ENCODE data around the gene CCDC187. TPM values are rescaled to one million over a fixed set of nuclear protein-coding genes. Genes with fewer than 3 reads are reported as not detected.

The CCDC187 gene
- polyA plus RNA-seq, 3 donors, result 0.03 to 0.18 TPM; not detected in 1

DNA sequence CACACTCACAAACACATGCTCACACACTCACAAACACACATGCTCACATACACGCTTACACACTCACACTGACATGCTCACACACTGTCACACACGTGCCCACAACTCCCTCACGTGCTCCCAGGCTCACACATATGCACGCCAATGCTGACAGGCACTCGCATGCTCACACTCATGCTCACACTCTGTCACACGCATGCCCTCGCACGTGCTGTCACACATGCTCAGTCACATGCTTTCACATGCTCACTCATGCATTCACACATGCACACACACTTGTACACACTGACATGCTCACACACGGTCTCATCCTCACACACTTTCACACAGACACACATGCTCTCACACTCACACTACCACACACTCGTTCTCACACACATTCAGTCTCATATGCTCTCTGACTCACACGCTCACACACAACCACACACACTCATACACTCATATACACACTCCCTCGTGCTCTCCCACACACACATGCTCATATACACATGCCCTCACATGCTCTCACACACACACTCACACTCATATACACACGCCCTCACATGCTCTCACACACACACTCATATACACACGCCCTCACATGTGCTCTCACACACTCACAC lies 10.3 kb downstream of the CCDC187 start:
- H3K27ac ChIP-seq (ENCODE audit: low read depth, low read length), result no peak overlapping the region
- WGBS, 3 donors, result 79 to 85% (median 81%) methylated on average over 14 of the region's 14 CpGs

- no peak overlapping the region for H3K27ac ChIP-seq (ENCODE audit: low read depth, low read length)
- 62 to 78% (median 75%) methylated on average over 34 of the region's 34 CpGs for WGBS, 3 donors
Observed at GRCh38 chr9:136292591-136293448, 11.1 kb downstream of the CCDC187 start.

DNA sequence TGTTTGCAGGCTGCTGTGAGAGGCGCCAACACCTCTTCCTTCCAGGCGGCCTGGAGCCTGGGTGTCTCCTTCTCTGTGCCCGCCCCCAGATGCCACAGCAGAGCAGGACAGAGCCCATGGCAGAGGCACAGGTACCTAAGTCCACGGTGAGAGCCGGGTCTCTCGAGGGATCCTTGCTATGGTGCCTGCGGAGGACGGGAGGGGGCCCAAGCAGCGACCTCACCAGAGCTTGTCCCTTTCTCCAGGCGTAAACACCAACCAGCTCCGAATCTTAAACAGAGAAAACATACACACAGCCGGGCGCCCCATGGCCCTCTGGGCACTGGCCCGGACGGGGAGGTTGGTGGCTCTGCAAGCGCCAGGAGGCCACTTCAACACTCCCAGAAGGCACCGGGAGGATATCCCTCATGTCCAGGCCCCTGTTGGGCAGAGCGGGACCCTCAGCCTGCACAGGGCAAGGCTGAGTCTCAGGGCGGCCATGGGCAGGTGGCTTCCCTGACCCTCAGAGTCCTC lies 11.8 kb downstream of the CCDC187 start:
- WGBS, 3 donors, result 83 to 86% (median 84%) methylated on average over 17 to 19 of the region's 19 CpGs
- no peak overlapping the region for H3K27ac ChIP-seq (ENCODE audit: low read depth, low read length)

DNA sequence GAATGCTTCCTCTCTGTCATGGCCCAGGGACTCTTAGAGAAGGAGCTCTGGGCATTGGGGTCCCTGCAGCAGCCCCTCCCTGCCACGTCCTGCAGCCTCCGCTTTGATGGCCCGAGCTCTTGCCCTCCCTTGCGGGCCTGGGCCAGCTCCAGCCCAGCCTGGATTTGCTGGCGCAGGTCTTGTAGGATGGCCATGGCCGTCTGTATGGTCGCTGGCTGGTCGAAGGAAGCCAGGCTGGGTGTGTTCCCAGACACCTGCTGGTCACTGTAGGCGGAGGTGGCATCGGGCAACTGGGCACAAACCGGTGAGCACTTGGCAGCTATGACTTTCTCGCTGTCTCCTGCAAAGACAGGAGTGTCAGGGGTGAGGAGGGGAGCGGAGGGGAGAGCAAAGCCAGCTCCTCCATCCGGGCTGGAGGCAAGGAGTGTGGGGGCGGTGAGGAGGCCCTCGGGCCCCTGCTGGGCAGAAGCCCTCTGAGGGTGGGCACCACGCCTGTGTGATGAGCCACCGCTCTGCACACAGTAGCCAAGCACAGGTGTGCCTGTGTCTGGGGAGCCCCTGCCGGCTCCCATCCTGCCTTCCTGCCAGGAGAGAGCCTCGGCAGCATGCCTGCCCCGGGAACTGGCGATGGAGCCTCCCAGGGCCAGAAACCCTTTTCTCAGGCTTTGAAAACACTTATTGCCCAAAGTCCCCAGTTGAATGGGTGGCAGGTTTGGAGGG lies 12.4 kb downstream of the CCDC187 start:
- H3K27ac ChIP-seq (ENCODE audit: low read depth, low read length), result no peak overlapping the region
- WGBS, 3 donors, result 79 to 83% (median 83%) methylated on average over 21 to 22 of the region's 22 CpGs

DNA sequence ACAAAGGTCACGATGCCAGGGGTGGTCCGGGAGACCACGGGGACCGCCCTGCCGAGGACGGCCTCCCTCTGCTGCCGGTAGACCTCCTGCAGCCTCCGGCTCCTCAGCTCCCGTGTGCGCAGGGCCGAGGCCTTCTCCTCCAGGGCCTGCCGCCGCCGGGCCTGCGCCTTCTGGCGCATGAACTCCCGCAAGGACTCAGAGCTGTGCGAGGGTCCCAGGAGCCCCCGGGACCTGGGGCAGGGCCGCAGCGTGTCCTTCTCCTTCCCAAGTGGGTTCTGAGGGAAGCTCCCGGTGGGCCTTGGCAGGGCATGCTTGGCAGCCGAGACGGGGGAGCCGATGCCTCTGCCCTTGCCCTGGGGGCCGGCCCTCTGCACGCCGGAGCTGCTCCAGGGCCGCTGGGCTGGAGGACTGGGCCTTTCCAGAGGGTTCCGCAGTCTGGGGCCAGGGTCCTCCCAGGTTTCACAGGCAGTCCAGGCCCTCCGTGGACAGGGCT lies 13.3 kb downstream of the CCDC187 start:
- H3K27ac ChIP-seq (ENCODE audit: low read depth, low read length), result no peak overlapping the region
- WGBS, 3 donors, result 83 to 93% (median 91%) methylated on average over 27 to 31 of the region's 31 CpGs

GRCh38 chr9:136289651-136290507 lies 14.0 kb downstream of the CCDC187 start:
- H3K27ac ChIP-seq (ENCODE audit: low read depth, low read length), result no peak overlapping the region
- WGBS, 3 donors, result 88% methylated on average over 26 to 30 of the region's 30 CpGs

GRCh38 chr9:136287960-136288753 lies 15.7 kb downstream of the CCDC187 start:
- 50 to 53% (median 51%) methylated on average over 17 to 21 of the region's 21 CpGs for WGBS, 3 donors
- H3K27ac ChIP-seq (ENCODE audit: low read depth, low read length), result no peak overlapping the region

DNA sequence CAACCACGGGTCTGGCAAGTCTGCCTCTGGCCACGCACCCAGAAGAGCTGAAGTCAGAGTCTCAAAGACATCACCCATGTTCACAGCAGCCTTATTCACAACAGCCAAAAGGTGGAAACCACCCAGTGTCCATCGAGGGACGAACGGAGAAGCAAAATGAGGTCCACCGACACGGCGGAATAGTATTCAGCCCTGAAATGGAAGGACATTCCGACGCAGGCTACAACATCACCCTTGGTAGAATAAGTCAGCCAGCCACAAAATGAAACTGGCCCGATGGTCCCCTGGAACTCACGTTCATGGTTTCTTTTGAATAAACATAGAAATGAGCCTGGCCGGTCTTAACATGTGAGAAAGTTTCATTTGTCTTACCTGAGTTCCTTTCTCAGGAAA lies 16.9 kb downstream of the CCDC187 start:
- no peak overlapping the region for H3K27ac ChIP-seq (ENCODE audit: low read depth, low read length)
- 86 to 93% (median 92%) methylated on average over 13 of the region's 13 CpGs for WGBS, 3 donors

GRCh38 chr9:136286359-136286986 lies 17.4 kb downstream of the CCDC187 start:
- H3K27ac ChIP-seq (ENCODE audit: low read depth, low read length), result no peak overlapping the region
- 82 to 87% (median 87%) methylated on average over 30 of the region's 30 CpGs for WGBS, 3 donors

GRCh38 chr9:136285501-136286358 lies 18.2 kb downstream of the CCDC187 start:
- H3K27ac ChIP-seq (ENCODE audit: low read depth, low read length), result no peak overlapping the region
- WGBS, 3 donors, result 77 to 83% (median 78%) methylated on average over 26 to 28 of the region's 28 CpGs

GRCh38 chr9:136284951-136285350 lies 18.9 kb downstream of the CCDC187 start:
- H3K27ac ChIP-seq (ENCODE audit: low read depth, low read length), result no peak overlapping the region
- 81 to 87% (median 83%) methylated on average over 19 of the region's 19 CpGs for WGBS, 3 donors

DNA sequence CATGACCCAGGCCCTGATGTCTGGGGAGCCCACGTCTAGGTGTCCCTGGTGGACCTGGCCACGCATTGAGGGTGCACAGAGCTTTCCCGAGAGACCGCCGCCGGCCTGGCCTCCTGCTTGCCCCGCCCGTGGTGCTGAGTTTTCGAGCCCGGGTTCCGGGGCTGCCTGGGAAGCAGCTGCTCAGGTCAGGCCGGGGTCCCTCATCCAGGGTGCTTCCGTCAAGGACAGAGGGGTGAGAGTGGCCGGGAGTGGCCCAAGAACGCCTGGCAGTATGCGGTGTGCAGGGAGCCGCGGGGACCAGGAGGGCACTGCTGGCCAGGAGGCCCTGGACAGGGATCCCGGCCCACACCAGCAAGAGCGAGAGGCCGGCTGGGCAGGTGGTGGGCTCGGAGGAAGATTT lies 19.6 kb downstream of the CCDC187 start:
- no peak overlapping the region for H3K27ac ChIP-seq (ENCODE audit: low read depth, low read length)
- WGBS, 3 donors, result 66 to 73% (median 68%) methylated on average over 19 to 22 of the region's 22 CpGs

DNA sequence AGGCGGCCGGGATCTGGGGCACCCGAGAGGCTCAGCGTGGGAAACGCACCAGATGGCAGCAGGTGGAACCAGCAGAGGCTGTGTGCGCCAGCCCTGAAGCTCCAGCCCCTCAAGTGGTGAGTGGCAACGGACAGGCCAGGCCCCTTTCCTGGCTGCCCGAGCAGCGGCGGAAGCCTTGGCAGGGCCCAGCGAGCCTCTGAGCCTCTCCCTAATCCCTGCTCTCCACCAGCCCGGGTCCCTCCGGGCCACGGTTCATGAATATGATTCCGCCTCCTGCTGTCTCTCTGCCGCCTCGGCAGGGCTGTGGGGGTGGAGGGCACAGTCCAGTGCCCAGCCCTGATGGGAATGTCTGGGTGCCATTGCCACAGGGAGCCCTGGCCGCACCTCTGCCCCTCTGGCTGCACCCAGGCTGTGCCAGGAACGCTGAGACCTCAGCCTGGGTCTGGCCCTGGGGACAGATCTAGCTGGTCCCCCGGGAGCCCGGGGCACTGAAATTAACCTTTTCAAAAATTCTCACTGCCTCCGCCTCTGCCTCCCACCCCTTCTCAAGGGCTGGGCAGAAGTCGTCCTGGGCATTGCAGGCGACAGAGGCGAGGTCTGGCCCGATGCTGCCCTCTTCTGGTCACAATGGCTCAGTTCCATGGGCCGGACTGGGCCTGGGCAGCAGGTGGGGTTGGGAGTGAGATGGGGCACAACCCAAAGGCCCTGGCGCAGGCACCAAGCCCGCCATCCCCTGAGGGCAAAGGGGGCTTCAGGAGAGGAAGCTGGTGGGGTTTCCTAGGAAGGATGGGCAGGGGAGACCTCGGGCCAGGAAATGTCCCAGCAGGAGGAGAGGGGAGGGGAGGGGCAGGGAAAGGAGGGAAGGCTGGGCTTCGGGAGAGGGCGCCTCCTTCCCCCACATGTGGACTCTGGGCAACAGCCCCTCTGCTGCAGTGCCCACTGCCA lies 20.3 kb downstream of the CCDC187 start:
- no peak overlapping the region for H3K27ac ChIP-seq (ENCODE audit: low read depth, low read length)
- 15 to 22% (median 17%) methylated on average over 31 of the region's 32 CpGs for WGBS, 3 donors

DNA sequence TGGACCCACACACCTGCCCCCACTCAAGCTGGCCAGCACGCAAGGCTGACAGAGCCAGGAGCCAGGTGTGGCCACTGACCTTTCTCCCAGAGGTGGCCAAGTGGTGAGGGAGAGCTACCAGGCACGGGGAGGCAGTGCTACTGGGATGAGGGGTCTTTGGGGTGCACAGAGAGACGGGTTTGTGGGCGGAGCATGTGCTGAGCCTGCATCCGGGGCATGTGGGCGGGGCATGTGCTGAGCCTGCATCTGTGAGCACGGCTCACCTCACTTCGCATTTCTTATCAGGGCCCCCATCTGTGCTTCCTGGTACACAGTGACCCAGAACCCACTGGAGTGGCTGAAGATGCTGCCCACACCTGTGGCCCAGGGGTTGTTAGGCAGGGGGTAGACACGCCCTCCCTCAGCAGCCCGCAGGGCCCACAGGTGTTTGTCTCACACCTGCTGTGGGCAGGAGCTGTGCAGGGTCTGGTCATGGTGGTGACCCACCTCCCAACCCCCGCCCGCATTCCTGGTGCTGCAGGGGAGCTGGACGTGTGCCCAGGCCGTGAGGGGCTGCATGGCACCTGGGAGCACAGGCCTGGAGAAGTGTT lies 21.5 kb downstream of the CCDC187 start:
- no peak overlapping the region for H3K27ac ChIP-seq (ENCODE audit: low read depth, low read length)
- WGBS, 3 donors, result 43 to 55% (median 52%) methylated on average over 14 of the region's 14 CpGs

Measured in adipose tissue (tissue), 3 donors.